ENCODE measurements around the gene BMPER.

The BMPER gene

DNA sequence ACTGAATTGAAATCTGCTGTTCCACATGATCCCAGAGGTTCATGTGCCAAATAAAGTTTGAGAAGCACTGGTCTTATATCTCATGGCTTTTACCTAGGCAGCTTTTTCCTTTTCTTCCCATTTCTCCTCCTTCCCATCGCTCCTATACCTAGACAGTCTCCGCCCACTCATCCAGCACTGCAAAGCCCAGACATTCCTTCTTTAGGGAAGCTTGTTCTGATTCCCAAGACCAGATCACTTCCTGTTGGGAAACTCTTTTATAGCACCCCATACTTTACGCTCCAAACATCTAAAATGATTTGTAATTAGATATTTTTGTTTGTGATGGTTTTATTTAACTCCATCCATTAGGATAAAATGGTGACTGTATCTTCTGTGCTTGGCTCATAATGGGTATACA is 75.9 kb downstream of the BMPER start:
- FAIRE-seq (no peak), DNase-seq (ENCODE audit: insufficient read length, low spot score) (no peak)
- no peak for TF ChIP-seq POLR2A (IDR thresholded peaks at IDR 0.05; ENCODE audit: low read depth, low read length)

DNA sequence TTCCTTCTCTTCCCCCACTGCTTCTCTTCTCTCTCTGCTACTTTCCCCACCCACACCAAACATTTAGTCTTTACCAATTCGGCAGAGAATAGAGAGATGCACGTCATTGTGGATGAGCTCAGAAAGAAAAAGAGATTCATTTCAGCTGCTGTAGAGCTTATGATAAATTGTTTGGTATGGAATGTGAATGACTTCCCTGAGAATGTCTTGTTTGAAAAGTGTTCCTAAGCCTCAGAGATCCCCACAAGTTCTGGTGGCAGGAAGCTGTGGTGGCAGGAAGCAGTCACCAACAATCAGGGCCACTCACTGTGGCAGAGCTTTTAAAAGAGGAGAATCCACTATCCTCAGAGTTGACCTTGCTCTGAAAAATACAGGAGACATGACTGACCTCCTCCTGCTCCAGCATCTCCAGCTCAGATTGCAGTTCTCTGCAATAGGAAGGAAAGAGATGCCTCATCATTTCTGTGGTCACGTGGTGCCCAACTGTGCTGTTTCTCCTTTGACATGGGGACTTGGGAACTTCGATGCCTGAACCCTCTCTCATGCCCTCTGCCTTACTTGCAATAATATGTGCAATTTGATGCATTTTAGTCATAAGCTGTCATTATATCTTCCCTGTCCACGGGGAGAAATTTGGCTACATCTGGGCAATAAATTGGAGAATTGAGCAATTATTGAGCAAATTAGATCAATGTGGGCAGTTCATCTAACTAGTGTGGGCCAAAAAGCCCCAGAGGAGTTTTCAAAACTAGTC is 76.5 kb downstream of the BMPER start:
- DNase-seq (ENCODE audit: insufficient read length, low spot score), result no peak
- no peak for TF ChIP-seq POLR2A (IDR thresholded peaks at IDR 0.05; ENCODE audit: low read depth, low read length)
- no peak for FAIRE-seq

- FAIRE-seq (no peak), DNase-seq (ENCODE audit: insufficient read length, low spot score) (no peak)
- TF ChIP-seq POLR2A (IDR thresholded peaks at IDR 0.05; ENCODE audit: low read depth, low read length), result no peak
Measured at GRCh38 chr7:33982425-33982786, 77.1 kb downstream of the BMPER start.

GRCh38 chr7:33986451-33986850 is 81.1 kb downstream of the BMPER start:
- no peak for FAIRE-seq
- DNase-seq (ENCODE audit: insufficient read length, low spot score), result no peak
- TF ChIP-seq POLR2A (IDR thresholded peaks at IDR 0.05; ENCODE audit: low read depth, low read length), result no peak

- no peak for TF ChIP-seq POLR2A (IDR thresholded peaks at IDR 0.05; ENCODE audit: low read depth, low read length)
- FAIRE-seq (peak; percentile 100), DNase-seq (ENCODE audit: insufficient read length, low spot score) (peak; percentile 75)
Measured at GRCh38 chr7:33986951-33987947, 81.9 kb downstream of the BMPER start.

- DNase-seq (ENCODE audit: insufficient read length, low spot score), result no peak
- FAIRE-seq, result no peak
- no peak for TF ChIP-seq POLR2A (IDR thresholded peaks at IDR 0.05; ENCODE audit: low read depth, low read length)
Measured at GRCh38 chr7:33996899-33997298, 91.6 kb downstream of the BMPER start.

- no peak for DNase-seq (ENCODE audit: insufficient read length, low spot score)
- peak; percentile 41 for FAIRE-seq
- TF ChIP-seq POLR2A (IDR thresholded peaks at IDR 0.05; ENCODE audit: low read depth, low read length), result no peak
Measured at GRCh38 chr7:33998476-33998875, 93.1 kb downstream of the BMPER start.

- peak; percentile 33 for FAIRE-seq
- no peak for TF ChIP-seq POLR2A (IDR thresholded peaks at IDR 0.05; ENCODE audit: low read depth, low read length)
- no peak for DNase-seq (ENCODE audit: insufficient read length, low spot score)
Measured at GRCh38 chr7:34011017-34011695, 105.8 kb downstream of the BMPER start.

DNA sequence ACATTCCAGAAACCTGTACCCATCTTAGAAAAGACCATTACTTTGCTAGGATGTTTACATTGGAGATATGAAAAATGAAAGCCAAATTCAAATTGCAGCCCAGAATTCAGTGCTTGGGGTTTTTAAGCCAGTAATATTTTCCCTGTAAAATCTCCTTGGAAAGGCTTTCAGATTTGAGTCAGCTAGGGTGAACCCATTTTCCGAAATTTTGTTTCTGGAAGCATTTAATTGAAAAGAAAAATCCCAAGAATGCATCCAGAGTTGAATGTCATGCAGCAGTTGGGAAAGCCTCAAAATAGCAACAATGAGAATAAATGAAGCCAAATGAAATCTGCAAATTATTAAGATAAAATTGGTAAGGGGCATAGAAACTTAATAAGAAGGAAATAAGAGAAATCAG is 106.4 kb downstream of the BMPER start:
- DNase-seq (ENCODE audit: insufficient read length, low spot score), result no peak
- TF ChIP-seq POLR2A (IDR thresholded peaks at IDR 0.05; ENCODE audit: low read depth, low read length), result no peak
- FAIRE-seq, result peak; percentile 72

DNA sequence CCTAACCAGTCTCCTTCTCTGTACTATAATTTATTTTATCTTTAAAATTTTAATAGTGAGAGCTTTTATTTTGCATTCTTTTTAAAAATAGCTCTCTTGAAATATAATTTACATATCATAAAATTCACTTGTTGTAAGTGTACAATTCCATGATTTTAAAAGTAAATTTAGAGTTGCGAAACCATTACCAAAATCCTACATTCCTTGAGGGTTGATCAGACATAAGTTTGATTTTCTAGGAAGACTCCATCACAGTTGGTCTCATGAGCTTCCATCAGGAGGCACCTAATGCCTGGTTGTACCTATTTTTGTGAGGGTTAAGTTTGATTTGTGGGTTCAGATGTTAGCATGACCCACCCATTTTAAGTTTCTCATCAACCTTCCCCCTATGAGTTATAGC is 108.1 kb downstream of the BMPER start:
- no peak for DNase-seq (ENCODE audit: insufficient read length, low spot score)
- no peak for FAIRE-seq
- TF ChIP-seq POLR2A (IDR thresholded peaks at IDR 0.05; ENCODE audit: low read depth, low read length), result no peak

- FAIRE-seq (no peak), DNase-seq (ENCODE audit: insufficient read length, low spot score) (no peak)
- TF ChIP-seq POLR2A (IDR thresholded peaks at IDR 0.05; ENCODE audit: low read depth, low read length), result no peak
Measured at GRCh38 chr7:34015651-34016050, 110.3 kb downstream of the BMPER start.

- DNase-seq (ENCODE audit: insufficient read length, low spot score) (no peak), FAIRE-seq (no peak)
- TF ChIP-seq POLR2A (IDR thresholded peaks at IDR 0.05; ENCODE audit: low read depth, low read length), result no peak
Measured at GRCh38 chr7:34016876-34017275, 111.5 kb downstream of the BMPER start.

- DNase-seq (ENCODE audit: insufficient read length, low spot score) (no peak), FAIRE-seq (no peak)
- TF ChIP-seq POLR2A (IDR thresholded peaks at IDR 0.05; ENCODE audit: low read depth, low read length), result no peak
Measured at GRCh38 chr7:34019301-34019790, 114.0 kb downstream of the BMPER start.

DNA sequence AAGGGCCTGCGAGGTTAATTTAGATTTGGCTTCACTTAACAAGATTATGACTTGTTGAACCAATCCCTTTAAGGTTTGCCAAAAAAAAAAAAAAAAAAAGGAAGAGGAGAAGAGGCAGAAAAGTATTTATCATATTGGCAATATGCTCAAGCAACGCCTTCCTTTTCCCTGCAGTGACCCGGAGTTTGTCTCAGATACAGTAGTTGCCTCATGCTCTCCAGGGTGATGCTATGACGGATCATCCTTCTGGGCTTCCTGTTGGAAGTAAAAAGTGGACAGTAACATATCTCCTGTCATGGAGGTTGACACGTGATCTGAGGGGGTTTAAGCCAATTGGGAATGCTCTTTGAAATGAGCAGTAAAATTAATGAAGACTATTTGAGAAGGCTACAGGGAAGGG is 117.3 kb downstream of the BMPER start:
- FAIRE-seq, result no peak
- DNase-seq (ENCODE audit: insufficient read length, low spot score), result no peak
- no peak for TF ChIP-seq POLR2A (IDR thresholded peaks at IDR 0.05; ENCODE audit: low read depth, low read length)
